GM12874 (cell line): Measurements from ENCODE around the gene PER2.

Experiments
- CTCF ChIP-seq: IDR thresholded peaks from 2 replicates; pipeline ENCODE4 v1.5.1; 2011; ENCODE audit warnings: low read depth, mild to moderate bottlenecking, control low read depth, low read length, moderate library complexity; ENCODE audit not compliant: insufficient read depth

PER2 gene

GRCh38 chr2:238238766-238239542 is 49.5 kb downstream of the PER2 start:
- TF ChIP-seq CTCF, result no peak

GRCh38 chr2:238238311-238238765 is 50.1 kb downstream of the PER2 start:
- TF ChIP-seq CTCF, result no peak

- no peak for TF ChIP-seq CTCF
Observed at GRCh38 chr2:238237431-238238135, 50.8 kb downstream of the PER2 start.

- TF ChIP-seq CTCF, result no peak
Observed at GRCh38 chr2:238236571-238236970, 51.8 kb downstream of the PER2 start.

GRCh38 chr2:238235856-238236255 is 52.6 kb downstream of the PER2 start:
- TF ChIP-seq CTCF, result no peak

- no peak for TF ChIP-seq CTCF
Observed at GRCh38 chr2:238235331-238235732, 53.1 kb downstream of the PER2 start.

GRCh38 chr2:238233625-238234024 is 54.8 kb downstream of the PER2 start:
- no peak for TF ChIP-seq CTCF
